ENCODE measurements around the gene TMEM119. TPM values are rescaled to one million over a fixed set of nuclear protein-coding genes. Genes with fewer than 3 reads are reported as not detected.
A peak's percentile ranks its signal among the peaks of the same experiment; 100 is the strongest.

TMEM119 gene
- total and polyA plus RNA-seq, 2 of the 13 experiments (the other 11 are each of a cell fraction or from before 2014, with no cell fraction given), result not detected

DNA sequence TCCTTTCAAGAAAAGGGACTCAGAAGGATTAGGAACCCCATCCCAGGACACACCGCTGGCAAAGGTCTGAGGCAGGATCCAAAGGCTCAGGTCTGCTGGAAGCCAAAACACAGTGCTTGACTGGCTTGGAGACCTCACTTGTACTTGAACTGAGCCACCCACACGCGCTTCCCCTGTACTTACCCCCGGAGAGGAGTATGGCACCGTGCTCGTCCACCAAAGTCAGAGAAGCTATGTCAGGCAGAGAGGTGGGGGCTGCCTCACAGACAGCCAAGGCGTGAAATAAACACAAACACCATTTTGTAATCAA lies 46.9 kb upstream of the TMEM119 start:
- H3K4me1 ChIP-seq (ENCODE audit: insufficient read depth, low read length), result no peaks in the 10 kb centered on the region
- no peaks in the 10 kb centered on the region for H3K79me2 ChIP-seq (ENCODE audit: insufficient read depth, low read length)
- TF ChIP-seq POLR2A (IDR thresholded peaks at IDR 0.05; ENCODE audit: insufficient read depth in 1 of 2, low read depth in 2 of 2, low read length in 2 of 2) (no peak), ZSCAN31 (CRISPR knock-in tag; IDR thresholded peaks at IDR 0.05; ENCODE audit: low read depth) (no peak)
- no peak overlapping the region for H2AFZ ChIP-seq (ENCODE audit: low read length)
- FAIRE-seq (no peak), DNase-seq (ENCODE audit: low spot score) (no peak), ATAC-seq (no peak)
- H3K27ac ChIP-seq (ENCODE audit: extremely low read length, insufficient read depth, low read length), result no peak overlapping the region
- intact Hi-C loops (cut with micrococcal nuclease; ENCODE audit: unreplicated experiment), result no loop called here
- no TSS peak for BruUV-seq (replicated peaks)
- no peaks in the 10 kb centered on the region; the same call in 1 of the 2 replicates for H4K20me1 ChIP-seq (ENCODE audit: insufficient read depth, low read length)
- H3K27me3 ChIP-seq (ENCODE audit: control insufficient read depth in 1 of 2, insufficient read depth in 2 of 2, low read length in 2 of 2), result no peaks in the 10 kb centered on the region
- no peak overlapping the region for H3K4me2 ChIP-seq (ENCODE audit: low read depth, low read length)
- H3K9me3 ChIP-seq (ENCODE audit: low read length), result no peaks in the 10 kb centered on the region
- CTCF ChIA-PET (ENCODE audit: low intra/inter-chr PET ratio, low total read pairs), result no interaction called here
- no peak overlapping the region for H3K4me3 ChIP-seq (replicated peaks in 1 of 3; ENCODE audit: insufficient read depth in 1 of 3, low read depth in 2 of 3, low read length in 3 of 3)
- in situ Hi-C loops (cut with HindIII; ENCODE audit: extremely low pct_ligation_motif_present, low pct_unique_long_range_greater_than_20kb), result no loop called here
- POLR2A ChIA-PET, result no interaction called here
- H3K9ac ChIP-seq (ENCODE audit: insufficient read depth, low read depth, low read length), result no peak overlapping the region
- 94% methylated on average over 7 of the region's 7 CpGs for WGBS (ENCODE audit: low lambda C conversion rate)
- peaks cover 20 to 40% of the 10 kb centered on the region in 2 experiments for H3K36me3 ChIP-seq (replicated peaks in 1 of 2; ENCODE audit: control insufficient read depth in 1 of 2, insufficient read depth in 2 of 2, low read length in 2 of 2)

- DNase-seq (ENCODE audit: low spot score), result no peak
- 83% methylated on average over 18 of the region's 18 CpGs for WGBS (ENCODE audit: low lambda C conversion rate)
- no TSS peak for BruUV-seq (replicated peaks)
These were observed 46.3 kb upstream of the TMEM119 start for GRCh38 chr12:108643941-108644810.

More at GRCh38 chr12:108643941-108644810, 46.3 kb upstream of the TMEM119 start:
- ChIA-PET POLR2A (no interaction called here), CTCF (ENCODE audit: low intra/inter-chr PET ratio, low total read pairs) (no interaction called here)
- intact Hi-C loops (cut with micrococcal nuclease; ENCODE audit: unreplicated experiment), result no loop called here
- Histone ChIP-seq H3K79me2 (ENCODE audit: insufficient read depth, low read length) (no peaks in the 10 kb centered on the region), H3K9me3 (ENCODE audit: low read length) (no peaks in the 10 kb centered on the region), H3K4me1 (ENCODE audit: insufficient read depth, low read length) (no peaks in the 10 kb centered on the region), H2AFZ (ENCODE audit: low read length) (no peak overlapping the region), H3K4me2 (ENCODE audit: low read depth, low read length) (no peak overlapping the region), H3K27me3 (ENCODE audit: control insufficient read depth in 1 of 2, insufficient read depth in 2 of 2, low read length in 2 of 2) (no peaks in the 10 kb centered on the region), H3K27ac (ENCODE audit: extremely low read length, insufficient read depth, low read length) (no peak overlapping the region), H3K9ac (ENCODE audit: insufficient read depth, low read depth, low read length) (no peak overlapping the region), H3K36me3 (replicated peaks in 1 of 2; ENCODE audit: control insufficient read depth in 1 of 2, insufficient read depth in 2 of 2, low read length in 2 of 2) (peaks cover 19 to 35% of the 10 kb centered on the region in 2 experiments), H3K4me3 (replicated peaks in 1 of 3; ENCODE audit: insufficient read depth in 1 of 3, low read depth in 2 of 3, low read length in 3 of 3) (no peak overlapping the region), H4K20me1 (ENCODE audit: insufficient read depth, low read length) (no peaks in the 10 kb centered on the region; the same call in 1 of the 2 replicates)
- in situ Hi-C loops (cut with HindIII; ENCODE audit: extremely low pct_ligation_motif_present, low pct_unique_long_range_greater_than_20kb), result no loop called here
- ATAC-seq (no peak), FAIRE-seq (no peak)
- TF ChIP-seq RBM22 (optimal IDR thresholded peaks at IDR 0.05; ENCODE audit: low read length), result peak; percentile 44
- no peak for TF ChIP-seq NRL (CRISPR knock-in tag; IDR thresholded peaks at IDR 0.05; ENCODE audit: borderline replicate concordance)
- no peak for TF ChIP-seq KMT2B (CRISPR knock-in tag; IDR thresholded peaks at IDR 0.05)
- peak; percentile 20 for TF ChIP-seq AGO2 (optimal IDR thresholded peaks at IDR 0.05; ENCODE audit: low read depth, low read length)
- TF ChIP-seq, protein P1, sequence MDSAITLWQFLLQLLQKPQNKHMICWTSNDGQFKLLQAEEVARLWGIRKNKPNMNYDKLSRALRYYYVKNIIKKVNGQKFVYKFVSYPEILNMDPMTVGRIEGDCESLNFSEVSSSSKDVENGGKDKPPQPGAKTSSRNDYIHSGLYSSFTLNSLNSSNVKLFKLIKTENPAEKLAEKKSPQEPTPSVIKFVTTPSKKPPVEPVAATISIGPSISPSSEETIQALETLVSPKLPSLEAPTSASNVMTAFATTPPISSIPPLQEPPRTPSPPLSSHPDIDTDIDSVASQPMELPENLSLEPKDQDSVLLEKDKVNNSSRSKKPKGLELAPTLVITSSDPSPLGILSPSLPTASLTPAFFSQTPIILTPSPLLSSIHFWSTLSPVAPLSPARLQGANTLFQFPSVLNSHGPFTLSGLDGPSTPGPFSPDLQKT (CRISPR knock-in tag; IDR thresholded peaks at IDR 0.05; ENCODE audit: borderline replicate concordance), result no peak
- TF ChIP-seq NFKB2 (CRISPR knock-in tag; IDR thresholded peaks at IDR 0.05; ENCODE audit: borderline replicate concordance), result no peak
- TF ChIP-seq MAFG (CRISPR knock-in tag; IDR thresholded peaks at IDR 0.05), result no peak
- TF ChIP-seq PHF20 (CRISPR knock-in tag; IDR thresholded peaks at IDR 0.05), result no peak
- no peak for TF ChIP-seq ATF7-NPFF (CRISPR knock-in tag; IDR thresholded peaks at IDR 0.05; ENCODE audit: low read depth)
- TF ChIP-seq, protein P2, sequence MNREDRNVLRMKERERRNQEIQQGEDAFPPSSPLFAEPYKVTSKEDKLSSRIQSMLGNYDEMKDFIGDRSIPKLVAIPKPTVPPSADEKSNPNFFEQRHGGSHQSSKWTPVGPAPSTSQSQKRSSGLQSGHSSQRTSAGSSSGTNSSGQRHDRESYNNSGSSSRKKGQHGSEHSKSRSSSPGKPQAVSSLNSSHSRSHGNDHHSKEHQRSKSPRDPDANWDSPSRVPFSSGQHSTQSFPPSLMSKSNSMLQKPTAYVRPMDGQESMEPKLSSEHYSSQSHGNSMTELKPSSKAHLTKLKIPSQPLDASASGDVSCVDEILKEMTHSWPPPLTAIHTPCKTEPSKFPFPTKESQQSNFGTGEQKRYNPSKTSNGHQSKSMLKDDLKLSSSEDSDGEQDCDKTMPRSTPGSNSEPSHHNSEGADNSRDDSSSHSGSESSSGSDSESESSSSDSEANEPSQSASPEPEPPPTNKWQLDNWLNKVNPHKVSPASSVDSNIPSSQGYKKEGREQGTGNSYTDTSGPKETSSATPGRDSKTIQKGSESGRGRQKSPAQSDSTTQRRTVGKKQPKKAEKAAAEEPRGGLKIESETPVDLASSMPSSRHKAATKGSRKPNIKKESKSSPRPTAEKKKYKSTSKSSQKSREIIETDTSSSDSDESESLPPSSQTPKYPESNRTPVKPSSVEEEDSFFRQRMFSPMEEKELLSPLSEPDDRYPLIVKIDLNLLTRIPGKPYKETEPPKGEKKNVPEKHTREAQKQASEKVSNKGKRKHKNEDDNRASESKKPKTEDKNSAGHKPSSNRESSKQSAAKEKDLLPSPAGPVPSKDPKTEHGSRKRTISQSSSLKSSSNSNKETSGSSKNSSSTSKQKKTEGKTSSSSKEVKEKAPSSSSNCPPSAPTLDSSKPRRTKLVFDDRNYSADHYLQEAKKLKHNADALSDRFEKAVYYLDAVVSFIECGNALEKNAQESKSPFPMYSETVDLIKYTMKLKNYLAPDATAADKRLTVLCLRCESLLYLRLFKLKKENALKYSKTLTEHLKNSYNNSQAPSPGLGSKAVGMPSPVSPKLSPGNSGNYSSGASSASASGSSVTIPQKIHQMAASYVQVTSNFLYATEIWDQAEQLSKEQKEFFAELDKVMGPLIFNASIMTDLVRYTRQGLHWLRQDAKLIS (CRISPR knock-in tag; IDR thresholded peaks at IDR 0.05), result no peak
- no peak for TF ChIP-seq ZNF552 (CRISPR knock-in tag; IDR thresholded peaks at IDR 0.05; ENCODE audit: borderline replicate concordance)
